Endothelial cell (in vitro differentiated cells): ENCODE measurements around the gene ZFYVE26. TPM values are rescaled to one million over a fixed set of nuclear protein-coding genes. Genes with fewer than 3 reads are reported as not detected.

ENCODE experiments used
- DNase-seq: peaks from one replicate; pipeline ENCODE4 v3.0.0; 2021; ENCODE audit warnings: low spot score
- H3K27ac Mint-ChIP-seq: one replicate; pipeline ENCODE4 v1.8.0; 2021; ENCODE audit warnings: mixed read lengths, inconsistent platforms; ENCODE audit not compliant: unreplicated experiment
- H3K27me3 Mint-ChIP-seq: one replicate; pipeline ENCODE4 v1.8.0; 2021; ENCODE audit warnings: mild to moderate bottlenecking, moderate library complexity, mixed read lengths, inconsistent platforms; ENCODE audit not compliant: unreplicated experiment
- H3K36me3 Mint-ChIP-seq: one replicate; pipeline ENCODE4 v1.8.0; 2021; ENCODE audit warnings: mild to moderate bottlenecking, low read depth, mixed read lengths, inconsistent platforms; ENCODE audit not compliant: unreplicated experiment
- H3K4me1 Mint-ChIP-seq: one replicate; pipeline ENCODE4 v1.8.0; 2021; ENCODE audit warnings: mild to moderate bottlenecking, mixed read lengths, inconsistent platforms; ENCODE audit not compliant: unreplicated experiment
- H3K4me3 Mint-ChIP-seq: one replicate; pipeline ENCODE4 v1.8.0; 2021; ENCODE audit warnings: mild to moderate bottlenecking, mixed read lengths, inconsistent platforms; ENCODE audit not compliant: unreplicated experiment
- H3K9me3 Mint-ChIP-seq: one replicate; pipeline ENCODE4 v1.8.0; 2021; ENCODE audit warnings: mixed read lengths, inconsistent platforms; ENCODE audit not compliant: unreplicated experiment
- total RNA-seq: library from RNA; stranded (reverse); fragmentation: NEBNext Ultra II Directional; extraction: Animal tissue kit (Norgen Biotek cat#: 25700); gene quantifications from one replicate; pipeline ENCODE4 v1.2.1, GENCODE V29; 2021; ENCODE audit not compliant: unreplicated experiment
- TF ChIP-seq, protein P1 (sequence below): fragments of 200-600 bp; sonication (generic); IDR thresholded peaks from one replicate; pipeline ENCODE4 v1.5.0; 2021; ENCODE audit warnings: antibody characterized with exemption; ENCODE audit not compliant: unreplicated experiment

Gene ZFYVE26
- total RNA-seq, 1 donor from 2014 or later, result 28.9 TPM

DNA sequence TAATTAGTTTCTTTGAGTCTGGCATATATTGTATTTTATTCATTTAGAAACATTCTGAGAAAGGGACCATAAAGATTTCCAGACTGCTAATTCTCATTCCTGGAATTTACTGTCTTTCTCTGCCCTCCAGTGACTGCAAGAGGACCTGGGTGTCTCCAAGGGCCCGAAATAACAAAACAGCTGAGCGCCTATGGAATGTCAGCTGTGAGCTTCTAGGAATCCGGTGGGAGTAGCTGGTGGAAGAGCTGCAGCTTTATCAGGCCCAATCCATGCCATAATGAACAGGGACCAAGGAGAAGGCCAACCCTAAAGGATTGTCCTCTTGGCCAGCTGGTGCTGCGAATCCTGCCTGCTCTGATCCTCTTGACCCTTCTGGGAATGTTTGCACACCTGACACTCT, 82.8 kb downstream of the ZFYVE26 start:
- DNase-seq, result no peak
- no peaks in the 10 kb centered on the region for H3K9me3 Mint-ChIP-seq
- no peaks in the 10 kb centered on the region for H3K36me3 Mint-ChIP-seq
- peaks cover 17% of the 10 kb centered on the region for H3K4me1 Mint-ChIP-seq
- TF ChIP-seq, protein P1, sequence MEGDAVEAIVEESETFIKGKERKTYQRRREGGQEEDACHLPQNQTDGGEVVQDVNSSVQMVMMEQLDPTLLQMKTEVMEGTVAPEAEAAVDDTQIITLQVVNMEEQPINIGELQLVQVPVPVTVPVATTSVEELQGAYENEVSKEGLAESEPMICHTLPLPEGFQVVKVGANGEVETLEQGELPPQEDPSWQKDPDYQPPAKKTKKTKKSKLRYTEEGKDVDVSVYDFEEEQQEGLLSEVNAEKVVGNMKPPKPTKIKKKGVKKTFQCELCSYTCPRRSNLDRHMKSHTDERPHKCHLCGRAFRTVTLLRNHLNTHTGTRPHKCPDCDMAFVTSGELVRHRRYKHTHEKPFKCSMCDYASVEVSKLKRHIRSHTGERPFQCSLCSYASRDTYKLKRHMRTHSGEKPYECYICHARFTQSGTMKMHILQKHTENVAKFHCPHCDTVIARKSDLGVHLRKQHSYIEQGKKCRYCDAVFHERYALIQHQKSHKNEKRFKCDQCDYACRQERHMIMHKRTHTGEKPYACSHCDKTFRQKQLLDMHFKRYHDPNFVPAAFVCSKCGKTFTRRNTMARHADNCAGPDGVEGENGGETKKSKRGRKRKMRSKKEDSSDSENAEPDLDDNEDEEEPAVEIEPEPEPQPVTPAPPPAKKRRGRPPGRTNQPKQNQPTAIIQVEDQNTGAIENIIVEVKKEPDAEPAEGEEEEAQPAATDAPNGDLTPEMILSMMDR, result no peak
- no peak overlapping the region for H3K4me3 Mint-ChIP-seq
- H3K27ac Mint-ChIP-seq, result no peak overlapping the region
- H3K27me3 Mint-ChIP-seq, result no peaks in the 10 kb centered on the region

DNA sequence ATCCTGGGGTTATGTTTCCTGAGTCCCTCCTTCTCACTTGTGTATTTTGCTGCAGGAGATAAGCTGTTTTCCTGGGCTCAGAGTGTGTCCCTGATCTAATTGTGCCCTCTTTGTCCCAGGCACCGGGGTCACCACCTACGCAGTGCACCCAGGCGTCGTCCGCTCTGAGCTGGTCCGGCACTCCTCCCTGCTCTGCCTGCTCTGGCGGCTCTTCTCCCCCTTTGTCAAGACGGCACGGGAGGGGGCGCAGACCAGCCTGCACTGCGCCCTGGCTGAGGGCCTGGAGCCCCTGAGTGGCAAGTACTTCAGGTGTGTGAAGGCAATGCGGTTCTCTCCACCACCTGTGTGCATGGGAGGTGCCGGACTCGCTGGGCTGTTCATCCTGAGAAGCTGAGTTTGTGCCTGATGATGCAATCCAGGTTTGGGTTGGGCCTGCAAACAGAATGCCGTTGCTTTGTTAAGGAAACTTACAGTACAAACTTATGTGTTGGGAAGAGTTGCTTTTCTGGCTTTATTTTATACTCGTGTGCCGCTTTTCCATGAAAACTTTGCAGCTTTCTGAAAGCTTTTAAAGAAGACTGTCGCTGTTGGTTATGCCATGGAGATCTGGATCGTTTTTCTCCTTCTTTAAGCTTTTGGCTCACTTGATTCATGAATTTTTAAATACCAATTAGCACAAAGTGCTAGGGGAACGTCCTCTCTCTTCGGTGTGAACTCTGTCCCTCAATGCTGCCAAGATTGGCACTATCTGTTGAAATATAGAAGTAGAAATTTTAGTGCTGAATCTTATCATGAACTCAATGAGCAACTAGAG, 87.1 kb downstream of the ZFYVE26 start:
- H3K4me3 Mint-ChIP-seq, result no peak overlapping the region
- H3K9me3 Mint-ChIP-seq, result no peaks in the 10 kb centered on the region
- no peak for DNase-seq
- H3K27me3 Mint-ChIP-seq, result peaks cover 2% of the 10 kb centered on the region
- H3K4me1 Mint-ChIP-seq, result peaks cover 2% of the 10 kb centered on the region
- H3K36me3 Mint-ChIP-seq, result no peaks in the 10 kb centered on the region
- no peak overlapping the region for H3K27ac Mint-ChIP-seq
- TF ChIP-seq, protein P1, result no peak

DNA sequence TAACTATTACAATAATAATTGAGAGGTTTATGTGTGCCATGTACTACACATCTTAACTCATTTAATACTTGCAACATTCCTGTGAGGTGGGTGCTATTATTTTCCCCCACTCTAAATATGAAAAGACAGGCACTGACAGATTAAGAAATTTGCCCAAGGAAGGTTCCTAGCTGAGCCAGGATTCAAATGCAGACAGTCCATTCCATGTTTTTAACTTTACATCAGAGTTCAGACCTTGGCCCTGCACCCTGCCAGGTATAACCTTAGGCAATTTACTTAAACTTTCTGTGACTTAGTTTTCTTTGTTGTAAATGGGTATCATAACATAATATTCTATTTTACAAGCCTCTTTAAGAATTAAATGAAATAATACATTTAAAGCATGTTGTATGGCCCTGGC, 88.1 kb downstream of the ZFYVE26 start:
- Mint-ChIP-seq H3K27ac (no peak overlapping the region), H3K4me1 (peaks cover 2% of the 10 kb centered on the region), H3K9me3 (no peaks in the 10 kb centered on the region), H3K4me3 (no peak overlapping the region), H3K36me3 (no peaks in the 10 kb centered on the region), H3K27me3 (peaks cover 2% of the 10 kb centered on the region)
- TF ChIP-seq, protein P1, result no peak
- DNase-seq, result no peak

DNA sequence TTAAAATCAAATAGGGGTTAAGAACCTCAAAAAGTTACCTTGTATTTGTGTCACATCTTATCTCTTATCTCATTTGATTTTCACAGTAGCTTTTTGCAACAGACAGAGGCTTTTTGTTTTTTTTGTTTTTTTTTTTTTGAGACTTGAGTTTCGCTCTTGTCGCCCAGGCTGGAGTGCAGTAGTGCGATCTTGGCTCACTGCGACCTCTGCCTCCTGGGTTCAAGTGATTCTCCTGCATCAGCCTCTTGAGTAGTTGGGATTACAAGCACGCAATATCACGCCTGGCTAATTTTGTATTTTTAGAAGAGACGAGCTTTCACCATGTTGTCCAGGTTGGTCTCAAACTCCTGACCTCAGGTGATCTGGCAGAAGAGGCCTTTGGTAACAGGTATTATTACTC, 89.0 kb downstream of the ZFYVE26 start:
- no peaks in the 10 kb centered on the region for H3K36me3 Mint-ChIP-seq
- no peak overlapping the region for H3K27ac Mint-ChIP-seq
- TF ChIP-seq, protein P1, result no peak
- no peaks in the 10 kb centered on the region for H3K9me3 Mint-ChIP-seq
- no peak overlapping the region for H3K4me3 Mint-ChIP-seq
- peaks cover 2% of the 10 kb centered on the region for H3K27me3 Mint-ChIP-seq
- DNase-seq, result no peak
- H3K4me1 Mint-ChIP-seq, result peaks cover 7% of the 10 kb centered on the region

DNA sequence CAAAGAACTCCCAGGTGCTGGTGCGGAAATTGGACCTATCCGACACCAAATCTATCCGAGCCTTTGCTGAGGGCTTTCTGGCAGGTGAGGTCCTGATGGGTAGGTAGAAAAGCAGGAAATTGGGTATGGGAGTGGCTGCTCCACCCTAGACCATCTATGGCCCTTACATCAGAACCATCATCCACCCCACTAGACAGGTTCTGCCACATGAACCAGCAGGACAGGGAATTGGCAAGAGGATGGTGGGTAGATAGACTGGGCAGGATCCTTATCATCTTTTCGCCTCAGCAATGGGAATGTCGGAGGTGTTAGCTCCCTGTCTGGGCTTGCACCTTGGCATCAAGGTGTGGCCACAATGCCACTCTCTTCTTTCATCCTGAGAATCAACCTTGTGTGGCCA, 91.2 kb downstream of the ZFYVE26 start:
- Mint-ChIP-seq H3K27ac (no peak overlapping the region), H3K4me3 (no peak overlapping the region), H3K36me3 (no peaks in the 10 kb centered on the region), H3K4me1 (peaks cover 13% of the 10 kb centered on the region), H3K9me3 (no peaks in the 10 kb centered on the region), H3K27me3 (peaks cover 3% of the 10 kb centered on the region)
- TF ChIP-seq, protein P1, result no peak
- no peak for DNase-seq
